ENCODE data around the gene LITAFD.
"Not testable (repeated sequence)": the region's sequence is repeated elsewhere in the genome, so short reads cannot be mapped to it uniquely, and the experiment has no call there.

Gene LITAFD

GRCh38 chr16:8873866-8874195 lies 8.3 kb upstream of the LITAFD start:
- DNase-seq: not testable (repeated sequence)

GRCh38 chr16:8874388-8874787 lies 7.8 kb upstream of the LITAFD start:
- DNase-seq: no peak

GRCh38 chr16:8875317-8875716 lies 6.8 kb upstream of the LITAFD start:
- DNase-seq: not testable (repeated sequence)

GRCh38 chr16:8877894-8878522 lies 4.1 kb upstream of the LITAFD start:
- DNase-seq: no peak

GRCh38 chr16:8878523-8878911 lies 3.6 kb upstream of the LITAFD start:
- no peak for DNase-seq

GRCh38 chr16:8880839-8881510 lies 1.2 kb upstream of the LITAFD start:
- no peak for DNase-seq

GRCh38 chr16:8882725-8883377 lies 700 bp downstream of the LITAFD start:
- DNase-seq: no peak

GRCh38 chr16:8885674-8886592 lies 3.8 kb downstream of the LITAFD start:
- peak; percentile 47 for DNase-seq

- DNase-seq: no peak
These were observed 4.7 kb downstream of the LITAFD start for GRCh38 chr16:8886593-8887430.

- no peak for DNase-seq
These were observed 5.2 kb downstream of the LITAFD start for GRCh38 chr16:8887431-8887765.

GRCh38 chr16:8887952-8888560 lies 5.9 kb downstream of the LITAFD start:
- DNase-seq: no peak

GRCh38 chr16:8888951-8889892 lies 7.1 kb downstream of the LITAFD start:
- no peak for DNase-seq

GRCh38 chr16:8889893-8890548 lies 7.9 kb downstream of the LITAFD start:
- no peak for DNase-seq

GRCh38 chr16:8890549-8890921 lies 8.4 kb downstream of the LITAFD start:
- no peak for DNase-seq

- DNase-seq: no peak
These were observed 10.0 kb downstream of the LITAFD start for GRCh38 chr16:8892101-8892575.

GRCh38 chr16:8893426-8893825 lies 11.3 kb downstream of the LITAFD start:
- DNase-seq: no peak

GRCh38 chr16:8893976-8894690 lies 12.0 kb downstream of the LITAFD start:
- no peak for DNase-seq

GRCh38 chr16:8894736-8895334 lies 12.7 kb downstream of the LITAFD start:
- no peak for DNase-seq

- DNase-seq: no peak
These were observed 16.6 kb downstream of the LITAFD start for GRCh38 chr16:8898660-8899318.
